WTC11 (cell line): ENCODE results near the gene DNAJC5G. TPM values are rescaled to one million over a fixed set of nuclear protein-coding genes. Genes with fewer than 3 reads are reported as not detected.

Experiments used
- ATAC-seq: fragments of 200-7000 bp; cut with Tn5 transposase; 2 replicates; pipeline ENCODE4 v1.10.0; 2021; ENCODE audit warnings: mild to moderate bottlenecking, moderate library complexity
- CTCF ChIA-PET: fragments of 300-600 bp; sonication (Branson Sonifier 250); formaldehyde crosslinking; loops from one replicate; lab custom pipeline; 2021; ENCODE audit warnings: antibody characterized with exemption; lab: Charles Lee
- POLR2A ChIA-PET: fragments of 350-600 bp; sonication (Branson Sonifier 250); formaldehyde crosslinking; loops from one replicate; lab custom pipeline; 2021; ENCODE audit warnings: antibody characterized with exemption; lab: Charles Lee
- DNase-seq: peaks from one replicate; pipeline ENCODE4 v3.0.0; 2021; ENCODE audit warnings: low spot score
- H3K27ac Mint-ChIP-seq: 2 replicates; pipeline ENCODE4 v1.8.0; 2021; ENCODE audit warnings: mixed read lengths
- H3K27me3 Mint-ChIP-seq: 2 replicates; pipeline ENCODE4 v1.8.0; 2021; ENCODE audit warnings: low read depth, mild to moderate bottlenecking, moderate library complexity, mixed read lengths
- H3K36me3 Mint-ChIP-seq: 2 replicates; pipeline ENCODE4 v1.8.0; 2021; ENCODE audit warnings: mixed read lengths
- H3K4me1 Mint-ChIP-seq: 2 replicates; pipeline ENCODE4 v1.8.0; 2022; ENCODE audit warnings: mixed read lengths
- H3K4me3 Mint-ChIP-seq: 2 replicates; pipeline ENCODE4 v1.8.0; 2021; ENCODE audit warnings: mild to moderate bottlenecking, moderate library complexity, mixed read lengths
- H3K9me3 Mint-ChIP-seq: 2 replicates; pipeline ENCODE4 v1.8.0; 2021; ENCODE audit warnings: mixed read lengths
- ATF1 ChIP-seq: sonication (generic); formaldehyde crosslinking; IDR thresholded peaks from 2 replicates; pipeline ENCODE4 v1.8.1; 2023; ENCODE audit warnings: mild to moderate bottlenecking, moderate library complexity, missing genetic modification reagents
- ATF2 ChIP-seq: sonication (generic); formaldehyde crosslinking; IDR thresholded peaks from 2 replicates; pipeline ENCODE4 v1.8.1; 2022; ENCODE audit warnings: low read depth, missing genetic modification reagents, borderline replicate concordance
- ATF6 ChIP-seq: sonication (generic); formaldehyde crosslinking; IDR thresholded peaks from 2 replicates; pipeline ENCODE4 v1.8.1; 2023; ENCODE audit warnings: mild to moderate bottlenecking, missing genetic modification reagents
- CBFB ChIP-seq: sonication (generic); formaldehyde crosslinking; IDR thresholded peaks from 2 replicates; pipeline ENCODE4 v1.8.1; 2022; ENCODE audit warnings: mild to moderate bottlenecking, low read depth, missing genetic modification reagents
- CREB1 ChIP-seq: sonication (generic); formaldehyde crosslinking; IDR thresholded peaks from 2 replicates; pipeline ENCODE4 v1.8.0; 2023; ENCODE audit warnings: mild to moderate bottlenecking, missing genetic modification reagents
- EMX1 ChIP-seq: fragments of 250-450 bp; sonication (Bioruptor Pico); IDR thresholded peaks from 2 replicates; pipeline ENCODE4 v1.8.0; 2021; ENCODE audit warnings: mild to moderate bottlenecking
- ERG ChIP-seq: fragments of 250-450 bp; sonication (Bioruptor Pico); IDR thresholded peaks from 2 replicates; pipeline ENCODE4 v1.8.0; 2021; ENCODE audit warnings: mild to moderate bottlenecking
- ETV6 ChIP-seq: sonication (generic); formaldehyde crosslinking; IDR thresholded peaks from 2 replicates; pipeline ENCODE4 v1.8.1; 2022; ENCODE audit warnings: mild to moderate bottlenecking, missing genetic modification reagents
- IRF2 ChIP-seq: sonication (generic); formaldehyde crosslinking; IDR thresholded peaks from 2 replicates; pipeline ENCODE4 v1.8.0; 2022; ENCODE audit warnings: low read depth, missing genetic modification reagents, borderline replicate concordance
- MAX ChIP-seq: sonication (generic); formaldehyde crosslinking; IDR thresholded peaks from 2 replicates; pipeline ENCODE4 v1.8.0; 2022; ENCODE audit warnings: mild to moderate bottlenecking, missing genetic modification reagents
- MXD4 ChIP-seq: fragments of 250-450 bp; sonication (Bioruptor Pico); IDR thresholded peaks from 2 replicates; pipeline ENCODE4 v1.8.0; 2021; ENCODE audit warnings: mild to moderate bottlenecking, moderate library complexity, borderline replicate concordance
- OVOL2 ChIP-seq: fragments of 250-450 bp; sonication (Bioruptor Pico); IDR thresholded peaks from 2 replicates; pipeline ENCODE4 v1.9.0; 2021; ENCODE audit warnings: mild to moderate bottlenecking, borderline replicate concordance
- PRRX2 ChIP-seq: fragments of 250-450 bp; sonication (Bioruptor Pico); IDR thresholded peaks from 2 replicates; pipeline ENCODE4 v1.8.0; 2021; ENCODE audit warnings: mild to moderate bottlenecking
- RELA ChIP-seq: sonication (generic); formaldehyde crosslinking; IDR thresholded peaks from 2 replicates; pipeline ENCODE4 v1.8.1; 2022; ENCODE audit warnings: missing genetic modification reagents, mild to moderate bottlenecking, borderline replicate concordance
- SMAD4 ChIP-seq: sonication (generic); formaldehyde crosslinking; IDR thresholded peaks from 2 replicates; pipeline ENCODE4 v1.8.0; 2022; ENCODE audit warnings: mild to moderate bottlenecking, missing genetic modification reagents
- SOX15 ChIP-seq: fragments of 250-450 bp; sonication (Bioruptor Pico); IDR thresholded peaks from 2 replicates; pipeline ENCODE4 v1.9.0; 2021; ENCODE audit warnings: mild to moderate bottlenecking
- SP1 ChIP-seq: sonication (generic); formaldehyde crosslinking; conservative IDR thresholded peaks from 2 replicates; pipeline ENCODE4 v1.8.1; 2022; ENCODE audit warnings: missing genetic modification reagents
- TCF7 ChIP-seq: sonication (generic); formaldehyde crosslinking; IDR thresholded peaks from 2 replicates; pipeline ENCODE4 v1.8.0; 2022; ENCODE audit warnings: mild to moderate bottlenecking, low read depth, missing genetic modification reagents, moderate library complexity
- TEAD1 ChIP-seq: sonication (generic); formaldehyde crosslinking; IDR thresholded peaks from 2 replicates; pipeline ENCODE4 v1.8.0; 2022; ENCODE audit warnings: mild to moderate bottlenecking, missing genetic modification reagents
- ZMAT4 ChIP-seq: fragments of 250-450 bp; sonication (Bioruptor Pico); IDR thresholded peaks from 2 replicates; pipeline ENCODE4 v1.9.0; 2021; ENCODE audit warnings: mild to moderate bottlenecking
- ZNF121 ChIP-seq: sonication (generic); formaldehyde crosslinking; IDR thresholded peaks from 2 replicates; pipeline ENCODE4 v1.8.0; 2023; ENCODE audit warnings: missing genetic modification reagents
- ZNF138 ChIP-seq: sonication (generic); formaldehyde crosslinking; conservative IDR thresholded peaks from 2 replicates; pipeline ENCODE4 v1.8.1; 2022; ENCODE audit warnings: mild to moderate bottlenecking, moderate library complexity, missing genetic modification reagents
- ZNF232 ChIP-seq: sonication (generic); formaldehyde crosslinking; IDR thresholded peaks from 2 replicates; pipeline ENCODE4 v1.8.0; 2022; ENCODE audit warnings: mild to moderate bottlenecking, missing genetic modification reagents
- ZNF317 ChIP-seq: sonication (generic); formaldehyde crosslinking; IDR thresholded peaks from 2 replicates; pipeline ENCODE4 v1.8.1; 2023; ENCODE audit warnings: low read depth, mild to moderate bottlenecking, moderate library complexity, missing genetic modification reagents, borderline replicate concordance
- ZNF416 ChIP-seq: fragments of 250-450 bp; sonication (Bioruptor Pico); IDR thresholded peaks from 2 replicates; pipeline ENCODE4 v1.9.0; 2021; ENCODE audit warnings: mild to moderate bottlenecking, inconsistent platforms
- ZNF423 ChIP-seq: fragments of 250-450 bp; sonication (Bioruptor Pico); IDR thresholded peaks from 2 replicates; pipeline ENCODE4 v2.1.2; 2022; ENCODE audit warnings: mild to moderate bottlenecking, moderate library complexity
- total RNA-seq: library from RNA; stranded (reverse); gene quantifications from 3 replicates; pipeline ENCODE4 v1.2.3, GENCODE V29; 2021
- TF ChIP-seq, protein P1 (sequence below): sonication (generic); formaldehyde crosslinking; IDR thresholded peaks from 2 replicates; pipeline ENCODE4 v1.8.1; 2022; ENCODE audit warnings: mild to moderate bottlenecking, missing genetic modification reagents, moderate library complexity, borderline replicate concordance
- TF ChIP-seq, protein P2 (sequence below): fragments of 200-600 bp; IDR thresholded peaks from 2 replicates; pipeline ENCODE4 v1.8.0; 2022; ENCODE audit warnings: antibody characterized with exemption

The DNAJC5G gene
- total RNA-seq, 1 experiment from 2014 or later = 0.44 TPM

GRCh38 chr2:27236626-27237025 is 38.6 kb upstream of the DNAJC5G start (continued):
- TF ChIP-seq ZNF138 (no peak), TCF7 (CRISPR knock-in tag) (no peak), ATF2 (CRISPR knock-in tag) (no peak), CREB1 (CRISPR knock-in tag) (no peak), MXD4 (CRISPR knock-in tag) (no peak), TEAD1 (CRISPR knock-in tag) (no peak), SP1 (CRISPR knock-in tag) (no peak), RELA (CRISPR knock-in tag) (no peak), PRRX2 (no peak), ZNF423 (CRISPR knock-in tag) (no peak), EMX1 (CRISPR knock-in tag) (no peak)
- TF ChIP-seq, protein P1, sequence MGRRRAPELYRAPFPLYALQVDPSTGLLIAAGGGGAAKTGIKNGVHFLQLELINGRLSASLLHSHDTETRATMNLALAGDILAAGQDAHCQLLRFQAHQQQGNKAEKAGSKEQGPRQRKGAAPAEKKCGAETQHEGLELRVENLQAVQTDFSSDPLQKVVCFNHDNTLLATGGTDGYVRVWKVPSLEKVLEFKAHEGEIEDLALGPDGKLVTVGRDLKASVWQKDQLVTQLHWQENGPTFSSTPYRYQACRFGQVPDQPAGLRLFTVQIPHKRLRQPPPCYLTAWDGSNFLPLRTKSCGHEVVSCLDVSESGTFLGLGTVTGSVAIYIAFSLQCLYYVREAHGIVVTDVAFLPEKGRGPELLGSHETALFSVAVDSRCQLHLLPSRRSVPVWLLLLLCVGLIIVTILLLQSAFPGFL = no peak

GRCh38 chr2:27237341-27237945 is 37.8 kb upstream of the DNAJC5G start:
- DNase-seq (no peak), ATAC-seq (no peak)
- no peak for TF ChIP-seq CBFB (CRISPR knock-in tag)
- TF ChIP-seq ZNF423 (CRISPR knock-in tag) = no peak
- no peak for TF ChIP-seq ZMAT4
- TF ChIP-seq ZNF232 (CRISPR knock-in tag) = no peak
- no peak for TF ChIP-seq SP1 (CRISPR knock-in tag)
- TF ChIP-seq, protein P2, sequence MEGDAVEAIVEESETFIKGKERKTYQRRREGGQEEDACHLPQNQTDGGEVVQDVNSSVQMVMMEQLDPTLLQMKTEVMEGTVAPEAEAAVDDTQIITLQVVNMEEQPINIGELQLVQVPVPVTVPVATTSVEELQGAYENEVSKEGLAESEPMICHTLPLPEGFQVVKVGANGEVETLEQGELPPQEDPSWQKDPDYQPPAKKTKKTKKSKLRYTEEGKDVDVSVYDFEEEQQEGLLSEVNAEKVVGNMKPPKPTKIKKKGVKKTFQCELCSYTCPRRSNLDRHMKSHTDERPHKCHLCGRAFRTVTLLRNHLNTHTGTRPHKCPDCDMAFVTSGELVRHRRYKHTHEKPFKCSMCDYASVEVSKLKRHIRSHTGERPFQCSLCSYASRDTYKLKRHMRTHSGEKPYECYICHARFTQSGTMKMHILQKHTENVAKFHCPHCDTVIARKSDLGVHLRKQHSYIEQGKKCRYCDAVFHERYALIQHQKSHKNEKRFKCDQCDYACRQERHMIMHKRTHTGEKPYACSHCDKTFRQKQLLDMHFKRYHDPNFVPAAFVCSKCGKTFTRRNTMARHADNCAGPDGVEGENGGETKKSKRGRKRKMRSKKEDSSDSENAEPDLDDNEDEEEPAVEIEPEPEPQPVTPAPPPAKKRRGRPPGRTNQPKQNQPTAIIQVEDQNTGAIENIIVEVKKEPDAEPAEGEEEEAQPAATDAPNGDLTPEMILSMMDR = no peak
- no peak for TF ChIP-seq ATF1
- no peak for TF ChIP-seq PRRX2
- no peak for TF ChIP-seq SOX15 (CRISPR knock-in tag)
- TF ChIP-seq ZNF121 (CRISPR knock-in tag) = no peak
- TF ChIP-seq MXD4 (CRISPR knock-in tag) = no peak
- no peak for TF ChIP-seq ATF6
- no peak for TF ChIP-seq IRF2 (CRISPR knock-in tag)
- TF ChIP-seq MAX (CRISPR knock-in tag) = no peak
- TF ChIP-seq ZNF317 (CRISPR knock-in tag) = no peak
- no peak for TF ChIP-seq ERG (CRISPR knock-in tag)
- no peak for TF ChIP-seq ETV6 (CRISPR knock-in tag)
- no peak for TF ChIP-seq SMAD4 (CRISPR knock-in tag)
- no peak for TF ChIP-seq ZNF416 (CRISPR knock-in tag)
- no peak for TF ChIP-seq OVOL2 (CRISPR knock-in tag)
- H3K4me3 Mint-ChIP-seq = no peak overlapping the region
- ChIA-PET POLR2A (no interaction called here), CTCF (interaction anchor here (0.7 kb wide), 1 partner anchor 54 kb away, joined by 3 read pairs; no protein-coding TSS in a partner anchor)
- no peak overlapping the region for H3K27ac Mint-ChIP-seq
- no peaks in the 10 kb centered on the region for H3K4me1 Mint-ChIP-seq
- peaks cover 96% of the 10 kb centered on the region for H3K36me3 Mint-ChIP-seq
- H3K9me3 Mint-ChIP-seq = no peaks in the 10 kb centered on the region
- H3K27me3 Mint-ChIP-seq = no peaks in the 10 kb centered on the region
